Middle frontal gyrus (tissue), 1 donor: ENCODE measurements around the gene TENT4A.

Experiments
- DNase-seq: peaks from one replicate; pipeline ENCODE4 v3.0.0-alpha.2; 2015; ENCODE audit warnings: low spot score; ENCODE audit errors: extremely low spot score

The TENT4A gene

DNA sequence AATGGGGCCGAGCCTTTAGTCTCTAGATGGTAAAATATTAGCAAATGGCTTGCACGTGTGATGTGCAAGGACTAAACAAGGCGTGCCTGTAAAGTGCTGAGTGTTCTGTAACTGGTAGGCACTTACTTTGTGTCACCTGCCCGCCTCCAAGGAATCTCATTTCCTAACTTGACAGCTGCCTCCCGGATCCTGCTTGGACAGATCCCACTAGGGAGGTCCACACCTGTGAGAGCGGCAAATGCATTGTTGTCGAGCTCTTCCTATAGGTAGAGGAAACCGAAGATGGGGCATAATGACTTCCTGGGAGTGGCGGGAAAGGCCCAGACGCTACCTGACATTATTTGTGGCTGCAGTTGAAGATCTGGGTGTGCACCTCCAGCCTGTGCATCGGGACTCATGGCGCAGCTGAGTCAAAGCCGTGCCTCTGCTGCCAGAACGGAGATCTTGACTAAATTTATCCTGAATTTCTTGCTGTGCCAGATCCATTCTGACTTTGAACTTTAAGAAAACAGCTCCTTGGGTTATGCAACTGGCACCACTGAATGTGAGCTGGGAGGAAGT lies 79.8 kb downstream of the TENT4A start:
- DNase-seq, result peak; percentile 52

DNA sequence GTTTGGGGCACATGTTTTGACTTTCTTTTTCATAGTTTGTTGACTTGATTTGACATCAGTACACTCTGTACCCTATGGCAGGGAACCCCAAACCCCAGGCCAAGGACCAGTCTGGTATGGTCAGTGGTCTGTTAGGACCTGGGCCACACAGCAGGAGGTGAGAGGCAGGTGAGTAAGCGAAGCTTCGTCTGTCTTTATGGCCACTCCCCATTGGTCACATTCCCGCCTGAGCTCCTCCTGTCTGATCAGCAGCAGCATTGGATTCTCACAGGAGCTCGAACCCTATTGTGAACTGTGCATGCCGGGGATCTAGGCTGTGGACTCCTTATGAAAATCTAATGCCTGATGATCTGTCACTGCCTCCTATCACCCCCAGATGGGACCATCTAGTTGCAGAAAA lies 88.0 kb downstream of the TENT4A start:
- DNase-seq, result no peak

DNA sequence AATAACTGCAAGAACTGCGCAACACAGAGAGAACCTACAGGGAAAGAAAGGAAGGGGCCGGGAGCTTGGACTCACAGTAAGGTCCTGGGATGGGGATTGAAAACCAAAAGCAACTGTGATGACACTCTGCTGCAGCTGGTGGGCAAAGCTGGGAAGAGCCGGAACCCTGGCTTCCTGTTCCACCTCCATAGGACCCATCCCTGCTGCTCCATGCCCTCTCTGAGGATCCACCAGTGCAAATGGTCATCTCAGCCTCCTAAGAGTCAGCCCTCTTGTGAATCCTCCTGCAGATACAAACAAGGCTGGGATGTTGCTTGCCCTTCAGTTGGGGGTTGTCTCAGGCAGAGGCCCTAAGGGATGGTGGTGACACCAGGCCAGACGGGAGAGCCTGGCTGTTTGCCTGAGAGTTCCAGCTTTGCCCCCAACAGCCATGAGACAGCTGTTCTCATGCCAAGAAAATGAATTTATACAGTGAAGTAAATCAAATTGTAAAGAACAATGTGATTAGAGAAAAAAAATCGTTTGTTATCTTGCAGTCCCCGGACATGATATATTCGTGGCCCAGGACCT lies 90.8 kb downstream of the TENT4A start:
- DNase-seq, result no peak

GRCh38 chr5:6804766-6805501 lies 91.7 kb downstream of the TENT4A start:
- DNase-seq, result no peak

DNA sequence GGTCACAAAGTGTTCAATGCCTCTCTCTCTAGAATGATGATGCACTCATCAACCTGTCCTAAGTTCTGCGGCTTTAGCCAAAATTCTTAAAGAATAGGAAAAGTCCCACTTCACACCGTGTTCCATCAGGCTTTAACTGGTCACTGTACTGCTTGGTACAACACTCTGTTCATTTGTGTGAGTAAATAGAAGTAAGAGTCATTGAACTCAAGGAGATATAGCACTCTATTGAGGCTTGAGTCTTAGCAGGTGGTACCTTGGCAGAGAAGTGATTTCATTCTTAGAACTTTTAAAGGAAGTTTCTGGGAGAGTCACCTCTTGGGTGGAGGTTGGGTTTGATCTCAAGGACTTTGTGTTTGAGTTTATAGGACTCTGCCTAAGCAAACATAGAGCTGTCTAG lies 92.6 kb downstream of the TENT4A start:
- DNase-seq, result no peak
